NOMO-1 treated with dmso at 0.1 percent for 144 hours (cell line): ENCODE data around the gene CEP164.

ENCODE experiments used
- DNase-seq: peaks from one replicate; lab custom pipeline; 2025; ENCODE audit not compliant: unreplicated experiment; lab: John Stamatoyannopoulos, UW

Gene CEP164

GRCh38 chr11:117327567-117328374, at the start of gene CEP164:
Gene CEP164 (plus strand): TSS chr11:117327854. CDS start chr11:117338587, 10,733 bp downstream.
- peak; percentile 91 for DNase-seq

- no peak for DNase-seq
These were observed 49.3 kb upstream of the CEP164 start for GRCh38 chr11:117278347-117278746.

GRCh38 chr11:117279711-117280376, 47.8 kb upstream of the CEP164 start:
- DNase-seq, result no peak

GRCh38 chr11:117281159-117281558, 46.5 kb upstream of the CEP164 start:
- no peak for DNase-seq

- DNase-seq, result no peak
These were observed 45.8 kb upstream of the CEP164 start for GRCh38 chr11:117281869-117282268.

GRCh38 chr11:117282956-117283355, 44.7 kb upstream of the CEP164 start:
- DNase-seq, result no peak

- no peak for DNase-seq
These were observed 43.6 kb upstream of the CEP164 start for GRCh38 chr11:117284053-117284452.

- DNase-seq, result no peak
These were observed 41.1 kb upstream of the CEP164 start for GRCh38 chr11:117286588-117286987.

- DNase-seq, result no peak
These were observed 40.0 kb upstream of the CEP164 start for GRCh38 chr11:117287668-117288067.

GRCh38 chr11:117289795-117290194, 37.9 kb upstream of the CEP164 start:
- DNase-seq, result no peak

- no peak for DNase-seq
These were observed 36.8 kb upstream of the CEP164 start, which contains the start of gene BACE1-AS for GRCh38 chr11:117290809-117291396. Gene BACE1-AS (plus strand): TSS chr11:117291346.

GRCh38 chr11:117292616-117293015, 35.0 kb upstream of the CEP164 start:
- DNase-seq, result no peak

- DNase-seq, result no peak
These were observed 32.1 kb upstream of the CEP164 start for GRCh38 chr11:117295438-117296137.

GRCh38 chr11:117296881-117297280, 30.8 kb upstream of the CEP164 start:
- no peak for DNase-seq

GRCh38 chr11:117298195-117298594, 29.5 kb upstream of the CEP164 start:
- DNase-seq, result no peak

- DNase-seq, result no peak
These were observed 28.0 kb upstream of the CEP164 start for GRCh38 chr11:117299351-117300282.

GRCh38 chr11:117300283-117300663, 27.4 kb upstream of the CEP164 start:
- DNase-seq, result no peak

- no peak for DNase-seq
These were observed 26.9 kb upstream of the CEP164 start for GRCh38 chr11:117300773-117301172.

GRCh38 chr11:117302228-117302627, 25.4 kb upstream of the CEP164 start:
- no peak for DNase-seq

- no peak for DNase-seq
These were observed 24.6 kb upstream of the CEP164 start for GRCh38 chr11:117303101-117303500.
